RWPE2 (cell line): ENCODE results near the gene THOC2.
"Not testable (repeated sequence)": the region's sequence is repeated elsewhere in the genome, so short reads cannot be mapped to it uniquely, and the experiment has no call there.

ENCODE experiments used
- ATAC-seq: fragments of 200-7000 bp; cut with Tn5 transposase; 3 replicates; pipeline ENCODE4 v1.9.1; 2021; ENCODE audit warnings: low read depth
- DNase-seq: peaks from one replicate; pipeline ENCODE4 v3.0.0-alpha.2; 2020; ENCODE audit warnings: low spot score
- H3K27ac ChIP-seq: fragments of 450-650 bp; 2 replicates; pipeline ENCODE4 v1.5.1; 2017; ENCODE audit warnings: mild to moderate bottlenecking; ENCODE audit not compliant: poor library complexity, severe bottlenecking
- H3K27me3 ChIP-seq: fragments of 250-450 bp; sonication (Bioruptor Pico); 2 replicates; pipeline ENCODE4 v1.5.1; 2021; ENCODE audit warnings: mild to moderate bottlenecking, moderate library complexity; ENCODE audit not compliant: insufficient read depth, poor library complexity, severe bottlenecking
- H3K36me3 ChIP-seq: fragments of 250-450 bp; sonication (Bioruptor Pico); 2 replicates; pipeline ENCODE4 v1.5.1; 2020; ENCODE audit warnings: low read depth, mild to moderate bottlenecking, moderate library complexity
- H3K4me1 ChIP-seq: fragments of 250-450 bp; sonication (Bioruptor Pico); 2 replicates; pipeline ENCODE4 v1.5.1; 2021; ENCODE audit warnings: mild to moderate bottlenecking, moderate library complexity; ENCODE audit not compliant: insufficient read depth, poor library complexity, severe bottlenecking
- H3K4me3 ChIP-seq: fragments of 250-450 bp; sonication (Bioruptor Pico); 2 replicates; pipeline ENCODE4 v1.5.1; 2021; ENCODE audit warnings: mild to moderate bottlenecking, moderate library complexity; ENCODE audit not compliant: severe bottlenecking
- H3K9me3 ChIP-seq: fragments of 250-450 bp; sonication (Bioruptor Pico); 2 replicates; pipeline ENCODE4 v1.5.1; 2021; ENCODE audit warnings: mild to moderate bottlenecking, moderate library complexity; ENCODE audit not compliant: severe bottlenecking
- CTCF ChIP-seq: fragments of 450-650 bp; IDR thresholded peaks from one replicate; pipeline ENCODE4 v1.5.1; 2017; ENCODE audit warnings: mild to moderate bottlenecking, moderate library complexity; ENCODE audit not compliant: poor library complexity, severe bottlenecking

The THOC2 gene

GRCh38 chrX:123771449-123772064 is 38.7 kb upstream of the THOC2 start:
- Histone ChIP-seq H3K36me3 (no peaks in the 10 kb centered on the region), H3K4me3 (no peak overlapping the region), H3K4me1 (no peaks in the 10 kb centered on the region), H3K27ac (no peak overlapping the region), H3K9me3 (no peaks in the 10 kb centered on the region), H3K27me3 (no peaks in the 10 kb centered on the region)
- ATAC-seq (no peak), DNase-seq (no peak)
- no peak for TF ChIP-seq CTCF

- Histone ChIP-seq H3K27ac (peak overlapping the region; percentile 29), H3K4me3 (peak overlapping the region; percentile 26), H3K4me1 (no peaks in the 10 kb centered on the region), H3K36me3 (no peaks in the 10 kb centered on the region), H3K27me3 (no peaks in the 10 kb centered on the region), H3K9me3 (no peaks in the 10 kb centered on the region)
- DNase-seq (peak; percentile 80), ATAC-seq (peak; percentile 99)
- no peak for TF ChIP-seq CTCF
Observed at GRCh38 chrX:123764967-123765871, 32.4 kb upstream of the THOC2 start.

- H3K27ac ChIP-seq, H3K4me3 ChIP-seq, H3K9me3 ChIP-seq, H3K4me1 ChIP-seq, ATAC-seq, H3K27me3 ChIP-seq, DNase-seq, H3K36me3 ChIP-seq: not testable (repeated sequence)
Observed at GRCh38 chrX:123759849-123760248, 27.0 kb upstream of the THOC2 start.

GRCh38 chrX:123757794-123758193 is 24.9 kb upstream of the THOC2 start:
- H3K4me3 ChIP-seq, H3K36me3 ChIP-seq, H3K27ac ChIP-seq, H3K4me1 ChIP-seq, ATAC-seq, DNase-seq, H3K27me3 ChIP-seq, H3K9me3 ChIP-seq: not testable (repeated sequence)

GRCh38 chrX:123756320-123756719 is 23.5 kb upstream of the THOC2 start:
- no peaks in the 10 kb centered on the region for H3K36me3 ChIP-seq
- no peak overlapping the region for H3K4me3 ChIP-seq
- no peak overlapping the region for H3K27ac ChIP-seq
- no peak for DNase-seq
- H3K9me3 ChIP-seq: no peaks in the 10 kb centered on the region
- no peak for ATAC-seq
- no peaks in the 10 kb centered on the region for H3K4me1 ChIP-seq
- no peaks in the 10 kb centered on the region for H3K27me3 ChIP-seq
- TF ChIP-seq CTCF: no peak

- no peak for ATAC-seq
- H3K4me1 ChIP-seq: no peaks in the 10 kb centered on the region
- TF ChIP-seq CTCF: no peak
- no peaks in the 10 kb centered on the region for H3K27me3 ChIP-seq
- no peaks in the 10 kb centered on the region for H3K9me3 ChIP-seq
- DNase-seq: no peak
- H3K4me3 ChIP-seq: no peak overlapping the region
- no peak overlapping the region for H3K27ac ChIP-seq
- no peaks in the 10 kb centered on the region for H3K36me3 ChIP-seq
Observed at GRCh38 chrX:123755107-123755506, 22.3 kb upstream of the THOC2 start.
